ENCODE data around the gene KRT33B. TPM values are rescaled to one million over a fixed set of nuclear protein-coding genes. Genes with fewer than 3 reads are reported as not detected.

The KRT33B gene
- total RNA-seq, 3 donors from 2014 or later = not detected

DNA sequence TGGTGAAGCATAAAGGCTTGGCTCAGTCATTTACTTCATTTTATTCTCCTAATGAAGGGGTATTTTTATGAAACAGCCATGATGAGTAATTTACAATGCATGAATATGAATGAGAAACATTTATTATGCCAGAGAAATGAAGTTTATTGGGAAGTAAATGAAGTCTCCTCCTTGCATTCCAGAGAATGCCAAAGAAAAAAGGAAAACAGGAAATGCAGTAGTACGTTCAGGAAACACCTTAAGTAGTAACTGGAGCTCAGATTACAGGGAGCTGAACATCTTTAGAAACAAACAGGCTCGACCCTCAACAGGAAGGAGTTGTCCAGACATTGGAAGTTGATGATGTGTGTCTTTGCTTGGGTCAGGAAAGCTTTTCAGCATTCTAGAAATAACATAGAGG, 7.9 kb upstream of the KRT33B start:
- Histone ChIP-seq H3K9me3 (no peaks in the 10 kb centered on the region), H3K4me3 (no peak overlapping the region), H3K36me3 (no peaks in the 10 kb centered on the region), H3K4me1 (no peaks in the 10 kb centered on the region), H3K27me3 (no peaks in the 10 kb centered on the region), H3K27ac (no peak overlapping the region)
- no peak for DNase-seq (ENCODE audit: low spot score in 2 of 2)
- intact Hi-C loops (cut with DNase I; ENCODE audit: low total_unique reads) = loop anchor here (1.0 kb wide), 1 partner anchor 25 kb away; no protein-coding TSS in a partner anchor
- TF ChIP-seq POLR2AphosphoS5 (IDR thresholded peaks at IDR 0.05) (no peak), POLR2A (IDR thresholded peaks at IDR 0.05) (no peak)
- TF ChIP-seq, protein P1, sequence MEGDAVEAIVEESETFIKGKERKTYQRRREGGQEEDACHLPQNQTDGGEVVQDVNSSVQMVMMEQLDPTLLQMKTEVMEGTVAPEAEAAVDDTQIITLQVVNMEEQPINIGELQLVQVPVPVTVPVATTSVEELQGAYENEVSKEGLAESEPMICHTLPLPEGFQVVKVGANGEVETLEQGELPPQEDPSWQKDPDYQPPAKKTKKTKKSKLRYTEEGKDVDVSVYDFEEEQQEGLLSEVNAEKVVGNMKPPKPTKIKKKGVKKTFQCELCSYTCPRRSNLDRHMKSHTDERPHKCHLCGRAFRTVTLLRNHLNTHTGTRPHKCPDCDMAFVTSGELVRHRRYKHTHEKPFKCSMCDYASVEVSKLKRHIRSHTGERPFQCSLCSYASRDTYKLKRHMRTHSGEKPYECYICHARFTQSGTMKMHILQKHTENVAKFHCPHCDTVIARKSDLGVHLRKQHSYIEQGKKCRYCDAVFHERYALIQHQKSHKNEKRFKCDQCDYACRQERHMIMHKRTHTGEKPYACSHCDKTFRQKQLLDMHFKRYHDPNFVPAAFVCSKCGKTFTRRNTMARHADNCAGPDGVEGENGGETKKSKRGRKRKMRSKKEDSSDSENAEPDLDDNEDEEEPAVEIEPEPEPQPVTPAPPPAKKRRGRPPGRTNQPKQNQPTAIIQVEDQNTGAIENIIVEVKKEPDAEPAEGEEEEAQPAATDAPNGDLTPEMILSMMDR (IDR thresholded peaks at IDR 0.05) = no peak

DNA sequence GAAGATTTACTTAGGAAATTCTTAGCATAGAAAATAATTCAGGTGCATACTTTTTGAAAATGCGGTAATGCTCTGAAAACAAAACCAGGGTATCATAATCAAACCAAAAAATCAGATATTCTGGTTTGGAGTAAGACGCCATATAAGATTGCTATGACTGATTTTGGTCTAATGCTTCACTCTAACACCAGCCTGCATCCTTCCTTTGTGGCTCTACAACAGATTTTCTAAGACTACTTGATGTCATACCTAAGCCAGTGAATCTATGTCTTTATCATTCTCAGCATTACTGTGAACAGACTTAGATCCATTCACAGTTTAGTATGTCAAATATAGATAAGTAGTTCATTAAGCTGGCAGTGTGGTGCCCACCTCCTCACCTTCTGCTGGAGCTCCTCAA, 590 bp downstream of the KRT33B start:
- no peaks in the 10 kb centered on the region for H3K4me1 ChIP-seq
- no peaks in the 10 kb centered on the region for H3K27me3 ChIP-seq
- no peak for DNase-seq (ENCODE audit: low spot score in 2 of 2)
- intact Hi-C loops (cut with DNase I; ENCODE audit: low total_unique reads) = no loop called here
- H3K4me3 ChIP-seq = no peak overlapping the region
- no peak overlapping the region for H3K27ac ChIP-seq
- TF ChIP-seq, protein P1 (IDR thresholded peaks at IDR 0.05) = no peak
- TF ChIP-seq POLR2A (IDR thresholded peaks at IDR 0.05) (no peak), POLR2AphosphoS5 (IDR thresholded peaks at IDR 0.05) (no peak)
- no peaks in the 10 kb centered on the region for H3K36me3 ChIP-seq
- no peaks in the 10 kb centered on the region for H3K9me3 ChIP-seq

DNA sequence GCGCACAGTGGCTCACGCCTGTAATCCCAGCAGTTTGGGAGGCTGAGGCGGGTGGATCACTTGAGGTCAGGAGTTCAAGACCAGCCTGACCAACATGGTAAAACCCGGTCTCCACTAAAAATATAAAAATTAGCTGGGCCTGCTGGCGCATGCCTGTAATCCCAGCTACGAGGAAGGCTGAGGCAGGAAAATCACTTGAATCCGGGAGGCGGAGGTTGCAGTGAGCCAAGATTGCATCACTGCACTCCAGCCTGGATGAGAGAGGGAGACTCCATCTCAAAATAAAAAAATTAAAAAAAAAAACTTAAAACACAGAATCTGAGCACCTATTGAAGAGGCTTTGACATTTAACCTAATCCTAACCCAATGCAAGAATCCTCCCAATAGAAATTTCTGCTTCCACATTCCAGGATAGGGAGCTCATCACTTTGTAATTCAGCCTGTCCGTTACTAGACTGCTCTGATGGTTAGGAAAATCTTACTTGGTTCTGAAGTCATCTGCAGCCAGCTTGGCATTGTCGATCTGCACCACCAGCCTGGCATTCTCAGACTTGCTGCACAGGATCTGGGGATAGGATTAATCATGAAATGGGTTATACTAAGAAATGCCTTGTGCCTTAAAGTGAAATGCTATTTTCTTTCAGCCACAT, 2.1 kb downstream of the KRT33B start:
- DNase-seq (ENCODE audit: low spot score in 2 of 2) = peak in 1 of 2 donors; percentile 41
- no peaks in the 10 kb centered on the region for H3K36me3 ChIP-seq
- H3K4me3 ChIP-seq = no peak overlapping the region
- no peaks in the 10 kb centered on the region for H3K9me3 ChIP-seq
- no peaks in the 10 kb centered on the region for H3K4me1 ChIP-seq
- intact Hi-C loops (cut with DNase I; ENCODE audit: low total_unique reads) = no loop called here
- no peak for TF ChIP-seq POLR2A (IDR thresholded peaks at IDR 0.05)
- TF ChIP-seq, protein P1 (IDR thresholded peaks at IDR 0.05) = no peak
- no peak for TF ChIP-seq POLR2AphosphoS5 (IDR thresholded peaks at IDR 0.05)
- H3K27me3 ChIP-seq = no peaks in the 10 kb centered on the region
- H3K27ac ChIP-seq = no peak overlapping the region

DNA sequence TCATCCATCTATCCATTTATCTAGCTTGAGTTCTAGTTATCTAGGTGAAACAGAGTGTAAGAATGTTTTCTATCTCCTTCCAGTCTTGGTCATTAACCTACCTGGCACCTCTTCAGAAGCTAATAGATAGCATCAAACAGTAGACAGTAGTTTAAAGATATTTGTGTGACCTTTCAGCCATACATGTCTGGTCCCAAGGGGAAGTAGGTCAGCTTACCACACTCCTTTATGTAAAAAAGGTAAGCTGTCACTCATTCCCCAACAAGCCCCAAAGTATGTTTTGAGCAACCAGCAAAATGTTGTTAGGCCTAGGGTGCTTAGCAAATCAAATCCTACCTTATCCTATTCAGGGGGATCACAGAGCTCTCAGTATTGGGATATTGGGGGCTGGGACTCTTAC, 3.5 kb downstream of the KRT33B start:
- Histone ChIP-seq H3K4me1 (no peaks in the 10 kb centered on the region), H3K36me3 (no peaks in the 10 kb centered on the region), H3K9me3 (no peaks in the 10 kb centered on the region), H3K27me3 (no peaks in the 10 kb centered on the region), H3K27ac (no peak overlapping the region), H3K4me3 (no peak overlapping the region)
- intact Hi-C loops (cut with DNase I; ENCODE audit: low total_unique reads) = no loop called here
- DNase-seq (ENCODE audit: low spot score in 2 of 2) = no peak
- no peak for TF ChIP-seq POLR2A (IDR thresholded peaks at IDR 0.05)
- no peak for TF ChIP-seq POLR2AphosphoS5 (IDR thresholded peaks at IDR 0.05)
- TF ChIP-seq, protein P1 (IDR thresholded peaks at IDR 0.05) = no peak

DNA sequence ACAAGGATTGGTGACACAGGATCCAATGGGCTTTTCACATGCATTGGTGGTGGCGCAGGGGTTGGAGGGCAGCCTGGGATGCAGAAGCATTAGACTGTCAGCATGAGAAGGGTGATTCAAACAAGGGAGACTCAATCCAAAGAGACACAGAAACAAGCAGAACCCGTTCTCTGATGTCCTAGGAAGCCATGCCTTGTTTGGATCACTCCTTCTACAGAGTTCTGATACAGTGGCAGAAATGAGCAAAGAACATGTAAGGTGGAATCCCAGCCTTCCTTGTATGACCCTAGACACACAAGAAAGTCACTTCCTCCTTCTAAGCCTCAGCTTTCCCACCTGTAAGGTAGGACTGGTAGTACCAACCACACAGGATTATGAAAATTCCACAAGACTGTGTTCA, 5.7 kb downstream of the KRT33B start:
- Histone ChIP-seq H3K27ac (no peak overlapping the region), H3K36me3 (no peaks in the 10 kb centered on the region), H3K9me3 (no peaks in the 10 kb centered on the region), H3K4me3 (no peak overlapping the region), H3K27me3 (no peaks in the 10 kb centered on the region), H3K4me1 (no peaks in the 10 kb centered on the region)
- TF ChIP-seq, protein P1 (IDR thresholded peaks at IDR 0.05) = no peak
- TF ChIP-seq POLR2A (IDR thresholded peaks at IDR 0.05) = no peak
- TF ChIP-seq POLR2AphosphoS5 (IDR thresholded peaks at IDR 0.05) = no peak
- DNase-seq (ENCODE audit: low spot score in 2 of 2) = no peak
- intact Hi-C loops (cut with DNase I; ENCODE audit: low total_unique reads) = no loop called here
